HepG2 (cell line): ENCODE data around the gene GNG10. TPM values are rescaled to one million over a fixed set of nuclear protein-coding genes. Genes with fewer than 3 reads are reported as not detected.
A peak's percentile ranks its signal among the peaks of the same experiment; 100 is the strongest.

ENCODE experiments used
- ATF5 ChIP-seq: sonication (generic); formaldehyde crosslinking; IDR thresholded peaks from 2 replicates; pipeline ENCODE4 v1.4.0; 2020; ENCODE audit warnings: mild to moderate bottlenecking, low read depth, missing genetic modification reagents
- DNMT3B ChIP-seq: conservative IDR thresholded peaks from 2 replicates; pipeline ENCODE4 v1.6.1; 2016; ENCODE audit warnings: missing biosample characterization, control low read depth
- FOSL2 ChIP-seq: sonication (generic); formaldehyde crosslinking; IDR thresholded peaks from 2 replicates; pipeline ENCODE4 v1.4.0; 2020; ENCODE audit warnings: missing genetic modification reagents
- MED13 ChIP-seq: sonication (generic); formaldehyde crosslinking; IDR thresholded peaks from 2 replicates; pipeline ENCODE4 v1.5.0; 2020; ENCODE audit warnings: missing genetic modification reagents
- MED8 ChIP-seq: sonication (generic); formaldehyde crosslinking; IDR thresholded peaks from 2 replicates; pipeline ENCODE4 v1.8.1; 2023; ENCODE audit warnings: mild to moderate bottlenecking, missing genetic modification reagents; ENCODE audit not compliant: insufficient replicate concordance
- NCOA1 ChIP-seq: sonication (generic); formaldehyde crosslinking; IDR thresholded peaks from 2 replicates; pipeline ENCODE4 v1.9.0; 2021; ENCODE audit warnings: missing genetic modification reagents
- NFKB2 ChIP-seq: sonication (generic); formaldehyde crosslinking; IDR thresholded peaks from 2 replicates; pipeline ENCODE4 v1.4.0; 2020; ENCODE audit warnings: missing genetic modification reagents, borderline replicate concordance
- NR2F6 ChIP-seq, 2 experiments: IDR thresholded peaks; 2 replicates each; pipeline ENCODE4 v1.6.1; 2016; ENCODE audit warnings: antibody characterized with exemption in 1 of 2, mild to moderate bottlenecking in 1 of 2
- PHF5A ChIP-seq: IDR thresholded peaks from one replicate; pipeline ENCODE4 v1.6.1; 2018; ENCODE audit warnings: low read depth, missing genetic modification reagents; ENCODE audit not compliant: unreplicated experiment
- PHF8 ChIP-seq: sonication (generic); formaldehyde crosslinking; IDR thresholded peaks from 2 replicates; pipeline ENCODE4 v1.5.0; 2020; ENCODE audit warnings: missing genetic modification reagents
- PITX1 ChIP-seq: sonication (generic); formaldehyde crosslinking; IDR thresholded peaks from 2 replicates; pipeline ENCODE4 v1.5.1; 2020; ENCODE audit warnings: mild to moderate bottlenecking, missing genetic modification reagents
- RCOR2 ChIP-seq: IDR thresholded peaks from 2 replicates; pipeline ENCODE4 v1.6.1; 2016; ENCODE audit warnings: missing biosample characterization, missing genetic modification reagents
- SSRP1 ChIP-seq: IDR thresholded peaks from 2 replicates; pipeline ENCODE4 v1.6.1; 2016; ENCODE audit warnings: control low read depth
- TFDP2 ChIP-seq: sonication (generic); formaldehyde crosslinking; IDR thresholded peaks from 2 replicates; pipeline ENCODE4 v1.4.0; 2020; ENCODE audit warnings: missing genetic modification reagents
- ZBTB21 ChIP-seq: sonication (generic); formaldehyde crosslinking; IDR thresholded peaks from 2 replicates; pipeline ENCODE4 v1.4.0; 2020; ENCODE audit warnings: missing genetic modification reagents
- ZC3H13 ChIP-seq: sonication (generic); formaldehyde crosslinking; IDR thresholded peaks from 2 replicates; pipeline ENCODE4 v1.8.1; 2023; ENCODE audit warnings: mild to moderate bottlenecking, missing genetic modification reagents, moderate library complexity
- ZNF20 ChIP-seq: sonication (generic); formaldehyde crosslinking; IDR thresholded peaks from 2 replicates; pipeline ENCODE4 v1.4.0; 2020; ENCODE audit warnings: mild to moderate bottlenecking, moderate library complexity, missing genetic modification reagents
- ZNF207 ChIP-seq: fragments of 450-650 bp; IDR thresholded peaks from 2 replicates; pipeline ENCODE4 v1.6.1; 2016; ENCODE audit warnings: antibody characterized with exemption, borderline replicate concordance
- ZNF747 ChIP-seq: sonication (generic); formaldehyde crosslinking; IDR thresholded peaks from 2 replicates; pipeline ENCODE4 v1.8.1; 2023; ENCODE audit warnings: missing genetic modification reagents, mild to moderate bottlenecking, borderline replicate concordance
- ZNF772 ChIP-seq: sonication (generic); formaldehyde crosslinking; IDR thresholded peaks from 2 replicates; pipeline ENCODE4 v1.5.0; 2020; ENCODE audit warnings: mild to moderate bottlenecking, missing genetic modification reagents
- polyA plus RNA-seq, 8 experiments: library from polyadenylated mRNA; depleted of rRNA in 3 of 8; stranded (reverse) in 7 of 8; unstranded in 1 of 8; fragments of >200 nt; fragmentation: Illumina TruSeq in 4 of 8; extraction: Trizol in 4 of 8; gene quantifications; 2 replicates each; pipeline versions ENCODE4 v1.2.1 to v1.2.3, GENCODE V29; 2011 to 2016; ENCODE audit warnings: low read depth in 4 of 8, missing spikeins in 1 of 8, mixed read lengths in 1 of 8; ENCODE audit not compliant: insufficient read depth in 1 of 8
- total RNA-seq, 5 experiments: library from RNA; depleted of rRNA; stranded (reverse); fragments of >200 nt; fragmentation: Illumina TruSeq; extraction: Trizol; gene quantifications; 2 replicates each; pipeline ENCODE4 v1.2.3, GENCODE V29; 2016; ENCODE audit warnings: low read depth in 1 of 5
- TF ChIP-seq, protein P1 (sequence below): sonication (generic); formaldehyde crosslinking; IDR thresholded peaks from 2 replicates; pipeline ENCODE4 v1.5.0; 2020; ENCODE audit warnings: mild to moderate bottlenecking, missing genetic modification reagents, moderate library complexity
- TF ChIP-seq, protein P2 (sequence below): sonication (generic); formaldehyde crosslinking; IDR thresholded peaks from 2 replicates; pipeline ENCODE4 v1.4.0; 2020; ENCODE audit warnings: mild to moderate bottlenecking, missing genetic modification reagents
- TF ChIP-seq, protein P3 (sequence below): sonication (generic); formaldehyde crosslinking; IDR thresholded peaks from 2 replicates; pipeline ENCODE4 v1.4.0; 2020; ENCODE audit warnings: missing genetic modification reagents, mild to moderate bottlenecking, borderline replicate concordance

GNG10 gene
- total and polyA plus RNA-seq, 2 of the 13 experiments (the other 11 are each of a cell fraction or from before 2014, with no cell fraction given), result 29.8 to 32.4 TPM

DNA sequence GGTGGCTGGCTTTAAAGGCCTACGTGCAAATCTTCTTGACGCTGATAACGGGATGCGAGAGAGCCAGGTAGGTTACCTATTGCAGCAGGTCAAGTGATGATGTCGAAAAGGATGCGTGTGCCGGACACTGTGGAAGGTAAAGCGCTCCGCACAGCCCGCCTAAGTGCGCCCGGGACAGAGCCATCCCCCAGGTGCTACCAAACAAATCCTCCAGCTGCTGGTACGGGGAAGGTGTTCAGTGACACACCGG is 30.5 kb upstream of the GNG10 start (continued):
- no peak for TF ChIP-seq ATF5
- no peak for TF ChIP-seq RCOR2 (CRISPR knock-in tag)
- TF ChIP-seq SSRP1, result peak; percentile 96
- peak; percentile 77; the same call in 1 of the 2 replicates for TF ChIP-seq ZNF772 (CRISPR knock-in tag)
- TF ChIP-seq, protein P1, sequence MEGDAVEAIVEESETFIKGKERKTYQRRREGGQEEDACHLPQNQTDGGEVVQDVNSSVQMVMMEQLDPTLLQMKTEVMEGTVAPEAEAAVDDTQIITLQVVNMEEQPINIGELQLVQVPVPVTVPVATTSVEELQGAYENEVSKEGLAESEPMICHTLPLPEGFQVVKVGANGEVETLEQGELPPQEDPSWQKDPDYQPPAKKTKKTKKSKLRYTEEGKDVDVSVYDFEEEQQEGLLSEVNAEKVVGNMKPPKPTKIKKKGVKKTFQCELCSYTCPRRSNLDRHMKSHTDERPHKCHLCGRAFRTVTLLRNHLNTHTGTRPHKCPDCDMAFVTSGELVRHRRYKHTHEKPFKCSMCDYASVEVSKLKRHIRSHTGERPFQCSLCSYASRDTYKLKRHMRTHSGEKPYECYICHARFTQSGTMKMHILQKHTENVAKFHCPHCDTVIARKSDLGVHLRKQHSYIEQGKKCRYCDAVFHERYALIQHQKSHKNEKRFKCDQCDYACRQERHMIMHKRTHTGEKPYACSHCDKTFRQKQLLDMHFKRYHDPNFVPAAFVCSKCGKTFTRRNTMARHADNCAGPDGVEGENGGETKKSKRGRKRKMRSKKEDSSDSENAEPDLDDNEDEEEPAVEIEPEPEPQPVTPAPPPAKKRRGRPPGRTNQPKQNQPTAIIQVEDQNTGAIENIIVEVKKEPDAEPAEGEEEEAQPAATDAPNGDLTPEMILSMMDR (CRISPR knock-in tag), result peak; percentile 38; the same call in 1 of the 2 replicates
- TF ChIP-seq ZC3H13, result 0 out of 2 replicates have a peak, but pooled peaks have one; percentile 37
- peak; percentile 87 for TF ChIP-seq PHF5A
- TF ChIP-seq, protein P2, sequence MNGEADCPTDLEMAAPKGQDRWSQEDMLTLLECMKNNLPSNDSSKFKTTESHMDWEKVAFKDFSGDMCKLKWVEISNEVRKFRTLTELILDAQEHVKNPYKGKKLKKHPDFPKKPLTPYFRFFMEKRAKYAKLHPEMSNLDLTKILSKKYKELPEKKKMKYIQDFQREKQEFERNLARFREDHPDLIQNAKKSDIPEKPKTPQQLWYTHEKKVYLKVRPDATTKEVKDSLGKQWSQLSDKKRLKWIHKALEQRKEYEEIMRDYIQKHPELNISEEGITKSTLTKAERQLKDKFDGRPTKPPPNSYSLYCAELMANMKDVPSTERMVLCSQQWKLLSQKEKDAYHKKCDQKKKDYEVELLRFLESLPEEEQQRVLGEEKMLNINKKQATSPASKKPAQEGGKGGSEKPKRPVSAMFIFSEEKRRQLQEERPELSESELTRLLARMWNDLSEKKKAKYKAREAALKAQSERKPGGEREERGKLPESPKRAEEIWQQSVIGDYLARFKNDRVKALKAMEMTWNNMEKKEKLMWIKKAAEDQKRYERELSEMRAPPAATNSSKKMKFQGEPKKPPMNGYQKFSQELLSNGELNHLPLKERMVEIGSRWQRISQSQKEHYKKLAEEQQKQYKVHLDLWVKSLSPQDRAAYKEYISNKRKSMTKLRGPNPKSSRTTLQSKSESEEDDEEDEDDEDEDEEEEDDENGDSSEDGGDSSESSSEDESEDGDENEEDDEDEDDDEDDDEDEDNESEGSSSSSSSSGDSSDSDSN (CRISPR knock-in tag), result peak; percentile 100
- no peak for TF ChIP-seq NFKB2 (CRISPR knock-in tag)
- 0 out of 2 replicates have a peak, but pooled peaks have one; percentile 68 for TF ChIP-seq ZNF747
- no peak for TF ChIP-seq NCOA1 (CRISPR knock-in tag)
- TF ChIP-seq ZNF20, result no peak
- no peak for TF ChIP-seq MED13 (CRISPR knock-in tag)
- peak; percentile 73; the same call in 1 of the 2 replicates for TF ChIP-seq FOSL2 (CRISPR knock-in tag)
- no peak for TF ChIP-seq ZNF207
- no peak; the same call in 1 of the 2 replicates for TF ChIP-seq ZBTB21 (CRISPR knock-in tag)
- TF ChIP-seq DNMT3B (CRISPR knock-in tag), result peak; percentile 89; the same call in 1 of the 2 replicates
- no peak for TF ChIP-seq NR2F6 (IDR thresholded peaks at IDR 0.05)
- peak; percentile 76 for TF ChIP-seq NR2F6 (CRISPR knock-in tag; IDR thresholded peaks at IDR 0.05)
- no peak; the same call in 1 of the 2 replicates for TF ChIP-seq TFDP2
- peak; percentile 83; the same call in 1 of the 2 replicates for TF ChIP-seq PITX1 (CRISPR knock-in tag)
- no peak for TF ChIP-seq PHF8 (CRISPR knock-in tag)
- TF ChIP-seq MED8 (CRISPR knock-in tag), result peak; percentile 55
- TF ChIP-seq, protein P3, sequence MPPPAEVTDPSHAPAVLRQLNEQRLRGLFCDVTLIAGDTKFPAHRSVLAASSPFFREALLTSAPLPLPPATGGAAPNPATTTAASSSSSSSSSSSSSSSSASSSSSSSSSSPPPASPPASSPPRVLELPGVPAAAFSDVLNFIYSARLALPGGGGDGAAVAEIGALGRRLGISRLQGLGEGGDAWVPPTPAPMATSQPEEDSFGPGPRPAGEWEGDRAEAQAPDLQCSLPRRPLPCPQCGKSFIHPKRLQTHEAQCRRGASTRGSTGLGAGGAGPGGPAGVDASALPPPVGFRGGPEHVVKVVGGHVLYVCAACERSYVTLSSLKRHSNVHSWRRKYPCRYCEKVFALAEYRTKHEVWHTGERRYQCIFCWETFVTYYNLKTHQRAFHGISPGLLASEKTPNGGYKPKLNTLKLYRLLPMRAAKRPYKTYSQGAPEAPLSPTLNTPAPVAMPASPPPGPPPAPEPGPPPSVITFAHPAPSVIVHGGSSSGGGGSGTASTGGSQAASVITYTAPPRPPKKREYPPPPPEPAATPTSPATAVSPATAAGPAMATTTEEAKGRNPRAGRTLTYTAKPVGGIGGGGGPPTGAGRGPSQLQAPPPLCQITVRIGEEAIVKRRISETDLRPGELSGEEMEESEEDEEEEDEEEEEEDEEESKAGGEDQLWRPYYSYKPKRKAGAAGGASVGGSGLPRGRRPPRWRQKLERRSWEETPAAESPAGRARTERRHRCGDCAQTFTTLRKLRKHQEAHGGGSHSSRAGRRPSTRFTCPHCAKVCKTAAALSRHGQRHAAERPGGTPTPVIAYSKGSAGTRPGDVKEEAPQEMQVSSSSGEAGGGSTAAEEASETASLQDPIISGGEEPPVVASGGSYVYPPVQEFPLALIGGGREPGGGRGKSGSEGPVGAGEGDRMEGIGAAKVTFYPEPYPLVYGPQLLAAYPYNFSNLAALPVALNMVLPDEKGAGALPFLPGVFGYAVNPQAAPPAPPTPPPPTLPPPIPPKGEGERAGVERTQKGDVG, result no peak
